ENCODE measurements around the gene PSMD1. TPM values are rescaled to one million over a fixed set of nuclear protein-coding genes. Genes with fewer than 3 reads are reported as not detected.
"Not testable (repeated sequence)": the region's sequence is repeated elsewhere in the genome, so short reads cannot be mapped to it uniquely, and the experiment has no call there.

PSMD1 gene
- total RNA-seq, 2 experiments from 2014 or later: 27.9 to 31.3 TPM

GRCh38 chr2:231138699-231139098, 82.0 kb downstream of the PSMD1 start:
- no peak for DNase-seq
- H3K4me1 ChIP-seq (ENCODE audit: insufficient read depth, low read length): no peaks in the 10 kb centered on the region
- intact Hi-C loops (cut with DNase I, micrococcal nuclease): no loop called here
- Mint-ChIP-seq H3K4me1 (ENCODE audit: low read depth) (peaks cover 5% of the 10 kb centered on the region), H3K36me3 (ENCODE audit: low read depth) (peaks cover 21% of the 10 kb centered on the region), H3K4me3 (no peak overlapping the region), H3K27me3 (no peaks in the 10 kb centered on the region), H3K27ac (no peak overlapping the region), H3K9me3 (no peaks in the 10 kb centered on the region)
- no peaks in the 10 kb centered on the region for H3K9me3 ChIP-seq (ENCODE audit: control insufficient read depth in 1 of 2, insufficient read depth in 1 of 2, low read length in 2 of 2)
- TF ChIP-seq CTCF (IDR thresholded peaks at IDR 0.05): no peak
- peaks cover 7% of the 10 kb centered on the region for H3K36me3 ChIP-seq (ENCODE audit: insufficient read depth, low read length)
- H3K4me3 ChIP-seq (ENCODE audit: low read length): no peak overlapping the region
- ChIA-PET CTCF (no interaction called here), POLR2A (interaction anchor here (1.1 kb wide), 1 partner anchor 19 kb away, joined by 3 read pairs; no protein-coding TSS in a partner anchor)
- H3K27me3 ChIP-seq (ENCODE audit: control insufficient read depth in 1 of 2, insufficient read depth in 2 of 2, low read length in 2 of 2): no peaks in the 10 kb centered on the region
- ATAC-seq (ENCODE audit: poor library complexity): no peak
- no peak overlapping the region for H3K27ac ChIP-seq (ENCODE audit: low read depth in 1 of 2, low read length in 2 of 2)

- Histone ChIP-seq H3K4me1 (ENCODE audit: insufficient read depth, low read length) (no peaks in the 10 kb centered on the region), H3K4me3 (ENCODE audit: low read length) (no peak overlapping the region), H3K36me3 (ENCODE audit: insufficient read depth, low read length) (peaks cover 7% of the 10 kb centered on the region), H3K9me3 (ENCODE audit: control insufficient read depth in 1 of 2, insufficient read depth in 1 of 2, low read length in 2 of 2) (no peaks in the 10 kb centered on the region), H3K27me3 (ENCODE audit: control insufficient read depth in 1 of 2, insufficient read depth in 2 of 2, low read length in 2 of 2) (no peaks in the 10 kb centered on the region), H3K27ac (ENCODE audit: low read depth in 1 of 2, low read length in 2 of 2) (no peak overlapping the region)
- ChIA-PET POLR2A (no interaction called here), CTCF (no interaction called here)
- Mint-ChIP-seq H3K36me3 (ENCODE audit: low read depth) (peaks cover 23% of the 10 kb centered on the region), H3K27me3 (no peaks in the 10 kb centered on the region), H3K9me3 (no peaks in the 10 kb centered on the region), H3K4me3 (no peak overlapping the region), H3K4me1 (ENCODE audit: low read depth) (no peaks in the 10 kb centered on the region), H3K27ac (no peak overlapping the region)
- ATAC-seq (ENCODE audit: poor library complexity): no peak
- intact Hi-C loops (cut with DNase I, micrococcal nuclease): no loop called here
- no peak for DNase-seq
- TF ChIP-seq CTCF (IDR thresholded peaks at IDR 0.05): no peak
These were observed 83.1 kb downstream of the PSMD1 start for GRCh38 chr2:231139796-231140195.

GRCh38 chr2:231140808-231141207, 84.1 kb downstream of the PSMD1 start:
- ATAC-seq (ENCODE audit: poor library complexity); H3K4me3 Mint-ChIP-seq; POLR2A ChIA-PET; CTCF ChIA-PET; H3K27me3 Mint-ChIP-seq; H3K27ac Mint-ChIP-seq; H3K36me3 ChIP-seq (ENCODE audit: insufficient read depth, low read length); H3K4me3 ChIP-seq (ENCODE audit: low read length); DNase-seq; H3K9me3 ChIP-seq (ENCODE audit: control insufficient read depth in 1 of 2, insufficient read depth in 1 of 2, low read length in 2 of 2); H3K4me1 Mint-ChIP-seq (ENCODE audit: low read depth); H3K9me3 Mint-ChIP-seq; intact Hi-C loops (cut with DNase I, micrococcal nuclease); H3K27me3 ChIP-seq (ENCODE audit: control insufficient read depth in 1 of 2, insufficient read depth in 2 of 2, low read length in 2 of 2); H3K4me1 ChIP-seq (ENCODE audit: insufficient read depth, low read length); H3K27ac ChIP-seq (ENCODE audit: low read depth in 1 of 2, low read length in 2 of 2): not testable (repeated sequence)
- H3K36me3 Mint-ChIP-seq (ENCODE audit: low read depth): peaks cover 28% of the 10 kb centered on the region

- no peak for TF ChIP-seq CTCF (IDR thresholded peaks at IDR 0.05)
These were observed 88.2 kb downstream of the PSMD1 start for GRCh38 chr2:231144896-231145295.

More at GRCh38 chr2:231144896-231145295, 88.2 kb downstream of the PSMD1 start:
- DNase-seq (no peak), ATAC-seq (ENCODE audit: poor library complexity) (no peak)
- Histone ChIP-seq H3K27ac (ENCODE audit: low read depth in 1 of 2, low read length in 2 of 2) (no peak overlapping the region), H3K27me3 (ENCODE audit: control insufficient read depth in 1 of 2, insufficient read depth in 2 of 2, low read length in 2 of 2) (no peaks in the 10 kb centered on the region), H3K4me1 (ENCODE audit: insufficient read depth, low read length) (no peaks in the 10 kb centered on the region), H3K4me3 (ENCODE audit: low read length) (no peak overlapping the region), H3K9me3 (ENCODE audit: control insufficient read depth in 1 of 2, insufficient read depth in 1 of 2, low read length in 2 of 2) (no peaks in the 10 kb centered on the region), H3K36me3 (ENCODE audit: insufficient read depth, low read length) (peaks cover 30% of the 10 kb centered on the region)
- ChIA-PET CTCF (no interaction called here), POLR2A (no interaction called here)
- H3K4me3 Mint-ChIP-seq: no peak overlapping the region
- intact Hi-C loops (cut with DNase I, micrococcal nuclease): loop anchor here in 1 of 2 experiments (5.0 kb wide), 1 partner anchor 43 kb away; no protein-coding TSS in a partner anchor
- H3K36me3 Mint-ChIP-seq (ENCODE audit: low read depth): peaks cover 56% of the 10 kb centered on the region
- no peaks in the 10 kb centered on the region for H3K9me3 Mint-ChIP-seq
- H3K27me3 Mint-ChIP-seq: no peaks in the 10 kb centered on the region
- H3K4me1 Mint-ChIP-seq (ENCODE audit: low read depth): no peaks in the 10 kb centered on the region
- no peak overlapping the region for H3K27ac Mint-ChIP-seq

All from CD4-positive, alpha-beta T cell (primary cell).